Gastroesophageal sphincter (tissue), 3 donors: Measurements from ENCODE around the gene NTRK3.

ENCODE experiments used
- EP300 ChIP-seq: sonication (generic); formaldehyde crosslinking; IDR thresholded peaks from one replicate; pipeline ENCODE4 v1.6.1; 2017; ENCODE audit warnings: antibody characterized with exemption, mild to moderate bottlenecking
- TF ChIP-seq, protein P1 (sequence below), 4 experiments: fragments of 200-600 bp in 2 of 4; fragments of 450-650 bp in 2 of 4; sonication (generic) in 1 of 4; IDR thresholded peaks; one replicate each; pipeline ENCODE4 v1.5.1; 2017 to 2019; ENCODE audit warnings: antibody characterized with exemption in 4 of 4, mild to moderate bottlenecking in 2 of 4, moderate library complexity in 2 of 4

DNA sequence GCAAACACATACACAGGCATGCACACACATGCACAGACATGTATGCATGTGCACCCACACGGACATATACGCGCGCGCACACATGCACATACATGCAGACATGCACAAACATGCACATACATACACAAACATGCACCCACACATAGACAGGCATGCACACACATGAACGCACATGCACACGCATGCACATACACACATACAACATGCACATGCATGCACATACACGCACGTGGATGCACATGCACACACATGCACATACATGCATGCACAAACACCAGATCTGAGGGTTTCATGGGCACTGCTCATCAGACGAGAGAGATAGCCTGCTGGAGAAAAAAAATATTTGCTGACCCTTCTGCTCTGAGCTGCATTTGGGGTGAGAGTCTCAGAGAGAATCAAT lies 31.7 kb upstream of the NTRK3 start:
- TF ChIP-seq EP300: no peak
- TF ChIP-seq, protein P1, sequence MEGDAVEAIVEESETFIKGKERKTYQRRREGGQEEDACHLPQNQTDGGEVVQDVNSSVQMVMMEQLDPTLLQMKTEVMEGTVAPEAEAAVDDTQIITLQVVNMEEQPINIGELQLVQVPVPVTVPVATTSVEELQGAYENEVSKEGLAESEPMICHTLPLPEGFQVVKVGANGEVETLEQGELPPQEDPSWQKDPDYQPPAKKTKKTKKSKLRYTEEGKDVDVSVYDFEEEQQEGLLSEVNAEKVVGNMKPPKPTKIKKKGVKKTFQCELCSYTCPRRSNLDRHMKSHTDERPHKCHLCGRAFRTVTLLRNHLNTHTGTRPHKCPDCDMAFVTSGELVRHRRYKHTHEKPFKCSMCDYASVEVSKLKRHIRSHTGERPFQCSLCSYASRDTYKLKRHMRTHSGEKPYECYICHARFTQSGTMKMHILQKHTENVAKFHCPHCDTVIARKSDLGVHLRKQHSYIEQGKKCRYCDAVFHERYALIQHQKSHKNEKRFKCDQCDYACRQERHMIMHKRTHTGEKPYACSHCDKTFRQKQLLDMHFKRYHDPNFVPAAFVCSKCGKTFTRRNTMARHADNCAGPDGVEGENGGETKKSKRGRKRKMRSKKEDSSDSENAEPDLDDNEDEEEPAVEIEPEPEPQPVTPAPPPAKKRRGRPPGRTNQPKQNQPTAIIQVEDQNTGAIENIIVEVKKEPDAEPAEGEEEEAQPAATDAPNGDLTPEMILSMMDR (IDR thresholded peaks at IDR 0.05): no peak
